ENCODE results near the gene DYSF.

DNA sequence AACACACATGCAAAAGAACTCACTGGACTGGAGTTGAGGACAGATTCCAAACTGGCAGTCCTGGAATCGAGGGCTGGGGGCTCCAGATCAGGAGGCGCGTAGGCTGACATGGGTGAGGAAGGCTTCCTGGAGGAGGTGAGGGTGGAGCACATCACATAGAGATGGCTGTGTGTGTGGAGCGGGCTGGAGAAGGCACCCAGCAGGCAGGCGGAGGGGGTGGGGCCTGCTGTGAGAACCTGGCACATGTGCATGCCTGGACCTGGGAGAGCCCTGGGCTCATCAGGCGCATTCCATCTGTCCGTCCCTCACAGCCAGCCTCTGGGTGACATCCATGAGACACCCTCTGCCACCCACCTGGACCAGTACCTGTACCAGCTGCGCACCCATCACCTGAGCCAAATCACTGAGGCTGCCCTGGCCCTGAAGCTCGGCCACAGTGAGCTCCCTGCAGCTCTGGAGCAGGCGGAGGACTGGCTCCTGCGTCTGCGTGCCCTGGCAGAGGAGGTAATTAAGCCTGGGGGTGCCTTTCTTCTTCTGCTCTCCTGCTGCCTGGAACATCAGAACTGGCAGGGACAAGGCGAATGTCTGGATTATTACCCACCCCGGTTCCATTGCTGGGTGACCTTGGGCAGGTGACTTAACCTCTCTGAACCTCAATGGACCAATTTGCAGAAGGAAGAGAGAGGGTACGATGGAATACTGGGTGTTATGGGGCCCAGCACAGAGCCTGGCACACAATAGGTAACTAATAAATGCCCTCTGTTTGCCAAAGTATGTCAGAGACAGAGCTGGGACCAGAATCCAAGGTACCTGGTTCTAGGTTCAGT lies 108.3 kb downstream of the DYSF start:
- TF ChIP-seq POLR2A (IDR thresholded peaks at IDR 0.05; ENCODE audit: low read length): no peak
- TF ChIP-seq GATA1 (IDR thresholded peaks at IDR 0.05; ENCODE audit: low read depth, low read length): no peak
